ENCODE measurements around the gene CCDC92. TPM values are rescaled to one million over a fixed set of nuclear protein-coding genes. Genes with fewer than 3 reads are reported as not detected.

The CCDC92 gene
- total RNA-seq, 1 donor: 8.2 TPM

GRCh38 chr12:124002021-124002644 is 29.5 kb upstream of the CCDC92 start:
- H3K4me3 ChIP-seq (ENCODE audit: low read depth, low read length): no peak overlapping the region
- no peak for TF ChIP-seq CTCF (IDR thresholded peaks at IDR 0.05; ENCODE audit: insufficient read depth, low read depth, low read length)
- DNase-seq (ENCODE audit: low read depth): peak; percentile 84

GRCh38 chr12:124001343-124001742 is 28.7 kb upstream of the CCDC92 start:
- H3K4me3 ChIP-seq (ENCODE audit: low read depth, low read length): no peak overlapping the region
- DNase-seq (ENCODE audit: low read depth): no peak
- TF ChIP-seq CTCF (IDR thresholded peaks at IDR 0.05; ENCODE audit: insufficient read depth, low read depth, low read length): no peak

- TF ChIP-seq CTCF (IDR thresholded peaks at IDR 0.05; ENCODE audit: insufficient read depth, low read depth, low read length): no peak
- DNase-seq (ENCODE audit: low read depth): no peak
- no peak overlapping the region for H3K4me3 ChIP-seq (ENCODE audit: low read depth, low read length)
These were observed 27.5 kb upstream of the CCDC92 start for GRCh38 chr12:124000111-124000510.

GRCh38 chr12:123998991-123999359 is 26.3 kb upstream of the CCDC92 start:
- no peak for TF ChIP-seq CTCF (IDR thresholded peaks at IDR 0.05; ENCODE audit: insufficient read depth, low read depth, low read length)
- no peak for DNase-seq (ENCODE audit: low read depth)
- no peak overlapping the region for H3K4me3 ChIP-seq (ENCODE audit: low read depth, low read length)

- H3K4me3 ChIP-seq (ENCODE audit: low read depth, low read length): peak overlapping the region; percentile 16
- no peak for TF ChIP-seq CTCF (IDR thresholded peaks at IDR 0.05; ENCODE audit: insufficient read depth, low read depth, low read length)
- DNase-seq (ENCODE audit: low read depth): peak; percentile 97
These were observed 25.8 kb upstream of the CCDC92 start for GRCh38 chr12:123998344-123998990.

GRCh38 chr12:123997908-123998307 is 25.3 kb upstream of the CCDC92 start:
- no peak for TF ChIP-seq CTCF (IDR thresholded peaks at IDR 0.05; ENCODE audit: insufficient read depth, low read depth, low read length)
- no peak overlapping the region for H3K4me3 ChIP-seq (ENCODE audit: low read depth, low read length)
- DNase-seq (ENCODE audit: low read depth): no peak
